HCT116 (cell line): ENCODE data around the gene HDLBP.

ENCODE experiments used
- CEBPB ChIP-seq: IDR thresholded peaks from 2 replicates; pipeline ENCODE4 v1.6.1; 2012; ENCODE audit warnings: low read depth
- CTCF ChIP-seq, 3 experiments: fragments of 200-600 bp in 1 of 3; sonication (generic) in 1 of 3; IDR thresholded peaks in 2 of 3; conservative IDR thresholded peaks in 1 of 3; 2 replicates each; pipeline ENCODE4 v1.5.1; 2012 to 2017; ENCODE audit warnings: low read depth in 2 of 3, low read length in 2 of 3, antibody characterized with exemption in 1 of 3, borderline replicate concordance in 1 of 3, control low read depth in 1 of 3, mild to moderate bottlenecking in 1 of 3, mixed read lengths in 1 of 3, mixed run types in 1 of 3, moderate library complexity in 1 of 3; ENCODE audit not compliant: insufficient read depth in 1 of 3
- EZH2 ChIP-seq: fragments of 200-600 bp; sonication (generic); IDR thresholded peaks from 2 replicates; pipeline ENCODE4 v1.6.1; 2017; ENCODE audit warnings: antibody characterized with exemption, mixed run types
- EZH2phosphoT487 ChIP-seq: fragments of 200-600 bp; IDR thresholded peaks from 2 replicates; pipeline ENCODE4 v1.6.1; 2018; ENCODE audit warnings: antibody characterized with exemption, borderline replicate concordance
- JUND ChIP-seq: IDR thresholded peaks from 2 replicates; pipeline ENCODE4 v1.6.1; 2012
- MAX ChIP-seq: IDR thresholded peaks from 2 replicates; pipeline ENCODE4 v1.6.1; 2012
- POLR2A ChIP-seq: IDR thresholded peaks from 2 replicates; pipeline ENCODE4 v1.7.0; 2011; ENCODE audit warnings: borderline replicate concordance; ENCODE audit not compliant: insufficient read depth, insufficient read length; ENCODE audit errors: extremely low read depth
- POLR2AphosphoS5 ChIP-seq: IDR thresholded peaks from 2 replicates; pipeline ENCODE4 v1.6.1; 2011; ENCODE audit warnings: mild to moderate bottlenecking, low read depth, low read length, moderate library complexity
- RAD21 ChIP-seq: IDR thresholded peaks from 2 replicates; pipeline ENCODE4 v1.6.1; 2012; ENCODE audit warnings: low read depth, mild to moderate bottlenecking
- REST ChIP-seq: IDR thresholded peaks from 2 replicates; pipeline ENCODE4 v1.6.1; 2012; ENCODE audit warnings: low read depth
- SP1 ChIP-seq: IDR thresholded peaks from 2 replicates; pipeline ENCODE4 v1.6.1; 2012; ENCODE audit warnings: low read depth
- ZBTB33 ChIP-seq: IDR thresholded peaks from 2 replicates; pipeline ENCODE4 v1.6.1; 2011; ENCODE audit warnings: mild to moderate bottlenecking, low read length, moderate library complexity; ENCODE audit not compliant: insufficient replicate concordance; ENCODE audit errors: extremely low read depth

- TF ChIP-seq CTCF (IDR thresholded peaks at IDR 0.05 in 2 of 3, conservative IDR thresholded peaks at IDR 0.05 in 1 of 3; ENCODE audit: borderline replicate concordance in 1 of 3, insufficient read depth in 1 of 3, low read depth in 2 of 3, low read length in 2 of 3) (no peak), REST (no peak), POLR2A (no peak), RAD21 (no peak), EZH2 (no peak), ZBTB33 (no peak), POLR2AphosphoS5 (no peak), SP1 (no peak), JUND (no peak), CEBPB (no peak), EZH2phosphoT487 (no peak), MAX (no peak)
Measured at GRCh38 chr2:241213041-241213440, 102.4 kb downstream of the HDLBP start.
